HG03060 (cell line): Measurements from ENCODE around the gene FNDC1.

Source experiments
- ATAC-seq: cut with Tn5 transposase; IDR thresholded peaks from one replicate; pipeline ENCODE4 v1.9.1; 2021; ENCODE audit warnings: low read depth, moderate number of reproducible peaks; ENCODE audit not compliant: unreplicated experiment

Gene FNDC1

DNA sequence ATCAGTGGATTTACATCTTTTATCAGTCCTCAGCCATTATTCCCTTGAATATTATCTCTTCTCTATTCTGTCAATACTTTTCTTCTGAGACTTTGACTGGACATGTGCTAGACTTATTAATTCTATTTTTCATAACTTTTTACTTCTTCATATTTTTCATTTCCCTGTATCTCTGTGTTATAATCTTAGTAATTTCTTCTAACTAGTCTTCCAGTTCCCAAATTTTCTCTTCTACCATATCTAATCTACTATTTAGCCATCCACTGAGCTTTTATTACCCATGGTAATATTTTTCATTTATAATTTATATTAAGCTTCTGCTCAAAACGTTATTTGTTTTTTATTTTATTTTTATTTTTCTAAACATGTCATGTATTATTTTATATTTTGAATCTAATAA is 13.1 kb upstream of the FNDC1 start:
- ATAC-seq = no peak

DNA sequence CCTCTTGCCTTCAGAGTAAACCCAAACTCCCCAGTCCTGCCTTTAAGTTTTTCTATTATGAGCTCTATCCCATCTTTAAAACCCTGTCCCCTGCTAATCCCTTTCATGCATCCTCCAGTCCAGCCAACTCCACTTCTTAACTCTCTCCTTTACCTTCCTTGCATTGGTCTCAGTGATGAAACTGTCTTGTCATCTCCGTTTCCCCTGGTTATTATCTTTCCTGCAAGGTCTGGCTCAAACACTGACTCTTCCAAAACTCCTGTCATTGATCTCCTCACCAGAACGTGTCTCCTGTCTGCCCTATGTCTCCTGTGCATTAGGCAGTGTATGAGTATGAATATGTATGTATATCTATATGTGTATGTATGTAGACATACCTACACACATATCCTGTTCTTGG is 11.8 kb upstream of the FNDC1 start:
- ATAC-seq = no peak

DNA sequence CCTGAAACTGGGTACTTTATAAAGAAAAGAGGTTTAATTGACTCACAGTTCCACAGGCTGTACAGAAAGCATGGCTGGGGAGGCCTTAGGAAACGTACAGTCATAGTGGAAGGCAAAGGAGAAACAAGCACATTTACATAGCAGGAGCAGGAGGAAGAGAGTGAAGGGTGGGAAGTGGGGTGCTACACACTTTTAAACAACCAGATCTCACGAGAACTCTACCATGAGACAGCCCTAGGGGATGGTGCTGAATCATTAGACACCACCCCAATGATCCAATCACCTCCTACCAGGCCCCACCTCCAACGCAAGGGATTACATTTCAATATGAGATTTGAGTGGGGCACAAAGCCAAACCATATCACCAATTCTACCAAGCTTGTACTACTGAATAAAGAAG is 7.4 kb upstream of the FNDC1 start:
- ATAC-seq = no peak

DNA sequence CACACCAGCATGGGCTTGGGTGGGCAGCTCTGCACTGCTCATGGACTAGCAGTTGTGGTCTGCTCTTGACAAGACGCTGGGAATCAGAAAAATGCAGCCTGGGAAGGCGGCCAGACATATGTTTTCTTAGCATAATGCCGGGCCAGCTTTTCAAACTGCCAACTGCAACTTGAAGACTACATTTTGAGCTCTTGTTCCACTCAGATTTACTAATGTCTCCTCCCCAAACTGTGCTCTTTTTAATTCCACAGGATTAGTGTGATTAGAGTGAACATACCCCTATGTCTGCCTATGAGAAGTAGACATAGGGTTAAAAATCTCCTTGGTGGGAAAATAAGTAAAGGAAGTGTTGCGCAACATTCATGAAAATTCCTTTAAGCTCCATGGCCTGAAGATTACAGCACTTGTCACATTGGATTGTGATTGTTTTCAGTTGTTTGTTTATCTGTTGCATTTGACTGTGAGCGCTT is 5.3 kb upstream of the FNDC1 start:
- no peak for ATAC-seq

DNA sequence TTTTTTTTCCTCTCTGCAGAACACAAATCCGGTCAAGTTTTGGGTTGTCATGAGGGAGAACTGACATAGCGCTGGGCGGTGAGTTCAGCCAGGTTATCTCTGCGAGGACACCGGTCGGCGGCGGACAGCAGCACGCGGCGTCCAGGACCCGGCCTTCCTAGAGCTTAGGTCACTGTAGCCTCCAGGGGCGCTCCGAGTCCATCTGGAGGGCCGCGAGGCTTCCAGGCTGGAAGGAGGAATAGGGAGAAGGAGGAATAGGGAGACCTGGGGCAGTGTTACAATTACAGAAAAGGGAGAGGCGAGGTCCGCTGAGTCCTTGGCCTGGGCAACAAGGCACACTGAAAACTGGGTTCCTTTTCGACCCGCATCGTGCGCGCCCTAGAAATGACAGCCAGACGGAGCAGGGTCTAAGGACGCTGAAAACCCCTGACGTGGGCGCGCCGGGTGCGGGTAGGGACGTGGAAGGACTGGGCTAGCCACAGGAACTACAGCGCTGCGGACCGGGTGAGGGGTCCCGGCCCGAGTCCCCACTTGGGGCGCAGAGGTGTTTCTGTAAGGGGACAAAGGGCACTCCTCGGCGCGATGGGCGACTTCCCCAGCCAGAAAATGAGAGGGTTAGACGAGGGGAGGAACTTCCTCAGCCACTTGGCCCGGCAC is 536 bp upstream of the FNDC1 start:
- no peak for ATAC-seq

DNA sequence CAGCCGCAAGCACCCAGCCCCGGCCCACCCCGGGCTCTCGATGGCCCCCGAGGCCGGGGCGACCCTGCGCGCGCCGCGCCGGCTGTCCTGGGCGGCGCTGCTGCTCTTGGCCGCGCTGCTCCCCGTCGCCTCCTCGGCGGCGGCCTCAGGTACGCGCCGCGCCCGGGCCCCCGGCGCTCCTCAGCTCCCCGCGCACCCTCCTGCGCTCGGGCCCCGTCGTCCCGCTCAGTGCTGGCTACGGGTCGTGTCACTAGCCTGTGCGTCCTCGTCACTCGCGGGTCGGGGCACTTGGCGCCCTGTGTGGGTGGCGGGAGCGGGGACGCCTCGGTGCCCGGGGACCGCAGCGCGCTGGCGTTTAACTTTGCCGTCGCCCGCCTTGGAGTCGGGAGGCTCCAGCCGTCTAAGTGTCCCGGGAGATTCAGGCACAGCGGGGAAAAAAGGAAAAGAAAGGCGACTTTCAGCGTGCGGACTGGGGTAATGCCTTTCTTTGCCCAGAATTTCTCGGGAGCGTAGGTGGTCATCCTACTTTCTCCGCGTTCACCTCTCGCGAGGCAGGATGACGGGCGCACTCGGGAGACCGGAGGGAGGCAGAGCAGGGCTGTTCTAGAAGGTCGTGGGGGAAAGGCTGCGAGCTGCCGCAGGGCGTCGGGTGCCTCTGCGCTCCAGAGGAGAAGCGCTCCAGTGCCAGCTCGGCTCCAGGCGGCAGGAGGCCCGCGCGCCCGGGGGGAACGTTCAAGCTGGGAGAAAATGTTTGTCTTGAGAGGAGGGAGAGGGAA is 545 bp downstream of the FNDC1 start:
- ATAC-seq = no peak

DNA sequence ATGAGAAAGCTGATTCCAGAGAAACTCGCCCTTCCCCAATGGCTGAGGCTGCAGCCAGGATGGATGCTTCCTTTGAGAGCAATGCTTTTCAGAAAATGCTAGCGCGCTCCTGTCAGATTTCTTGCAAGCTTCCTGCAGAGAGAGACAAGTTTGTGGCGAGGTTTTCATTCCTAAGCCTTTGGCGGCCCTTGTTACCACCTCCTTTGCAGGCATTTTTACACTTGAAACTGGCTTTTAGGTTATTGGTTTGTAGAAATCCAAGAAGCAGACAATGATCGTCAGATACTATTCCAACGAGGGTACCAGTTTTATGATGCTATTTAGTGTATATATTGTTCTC is 1.1 kb downstream of the FNDC1 start:
- ATAC-seq = no peak

DNA sequence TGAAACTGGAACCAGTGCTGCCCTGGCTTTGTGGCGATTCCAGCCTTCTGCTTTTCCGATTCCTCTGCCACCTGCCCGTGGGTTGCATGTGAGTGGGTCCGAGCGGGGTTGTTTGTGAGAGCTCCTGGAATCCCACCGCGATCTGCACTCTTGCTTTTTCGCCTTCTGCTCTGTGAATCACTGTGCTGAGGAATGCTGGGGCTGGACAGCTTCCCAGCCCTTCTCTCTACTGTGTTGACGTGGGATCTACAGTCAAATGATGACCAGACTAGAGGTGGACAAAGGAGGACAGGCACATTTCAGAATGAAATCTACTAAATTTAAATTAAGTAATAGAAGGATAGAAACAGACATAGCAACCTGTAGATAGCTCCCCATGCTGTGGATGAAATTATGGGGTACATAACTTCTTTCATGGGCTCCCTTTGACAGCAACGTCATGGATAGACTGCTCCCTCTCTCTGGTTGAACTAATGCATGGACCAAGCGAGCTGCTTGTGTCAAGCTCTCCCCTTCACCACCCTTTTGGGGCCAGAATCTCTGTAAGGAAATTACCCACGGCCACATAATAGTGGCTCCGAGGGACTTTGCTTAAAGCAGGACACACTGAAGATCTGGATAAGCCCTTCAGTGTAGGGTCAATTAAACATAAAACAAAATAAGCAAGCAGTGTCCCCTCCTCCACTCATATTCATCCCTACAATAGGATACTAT is 2.0 kb downstream of the FNDC1 start:
- no peak for ATAC-seq

DNA sequence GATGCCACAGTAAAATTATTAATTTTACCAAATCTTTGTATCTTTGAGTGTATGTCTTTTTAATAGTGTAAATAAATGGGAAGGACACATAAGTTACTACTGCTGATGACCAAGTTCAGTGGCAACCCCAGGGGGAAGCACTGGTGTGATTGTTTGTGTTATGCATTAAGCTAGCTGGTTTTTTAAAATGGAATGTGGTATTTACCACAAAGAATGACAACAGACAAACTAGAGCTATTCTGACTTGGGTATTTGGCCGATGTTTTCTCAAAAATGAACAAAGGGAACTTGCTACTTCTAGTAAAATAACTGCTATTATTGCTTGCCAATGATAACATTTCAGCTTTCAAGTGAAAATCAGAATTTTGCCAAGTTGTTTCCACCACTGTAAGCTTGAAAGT is 2.9 kb downstream of the FNDC1 start:
- no peak for ATAC-seq

DNA sequence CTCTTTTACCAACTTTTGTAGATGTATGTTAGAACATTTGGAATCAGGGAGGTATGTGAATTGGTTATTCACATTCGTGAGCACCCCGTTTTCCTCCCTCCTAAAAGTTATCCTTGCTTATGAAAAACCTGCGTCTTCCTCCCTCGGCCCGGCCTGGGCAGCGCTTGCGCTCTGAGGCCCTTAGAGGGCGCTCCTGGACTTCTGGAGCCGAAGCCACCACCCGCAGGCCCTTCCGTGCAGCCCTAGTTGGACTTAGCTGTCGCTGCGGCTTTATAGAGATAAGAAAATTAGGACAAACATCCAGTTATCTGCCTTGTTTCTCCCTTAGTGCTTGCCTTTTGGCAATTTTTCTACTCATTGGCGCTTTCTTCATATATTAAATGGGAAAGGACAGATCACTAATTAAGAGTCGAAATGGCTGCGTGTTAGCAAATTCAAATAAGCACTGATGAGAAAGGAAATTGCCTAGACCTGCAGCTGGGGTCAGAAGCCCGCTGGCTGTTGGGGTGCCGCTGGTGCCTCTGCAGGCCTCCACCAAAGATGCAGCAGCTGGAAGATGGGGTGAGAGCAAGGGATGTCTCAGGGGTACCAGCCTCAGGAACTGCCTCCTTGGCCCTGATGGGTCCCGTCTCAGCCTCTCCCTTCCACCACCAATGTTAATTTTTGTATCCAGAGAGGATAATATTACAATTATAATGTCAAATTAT is 5.2 kb downstream of the FNDC1 start:
- no peak for ATAC-seq

DNA sequence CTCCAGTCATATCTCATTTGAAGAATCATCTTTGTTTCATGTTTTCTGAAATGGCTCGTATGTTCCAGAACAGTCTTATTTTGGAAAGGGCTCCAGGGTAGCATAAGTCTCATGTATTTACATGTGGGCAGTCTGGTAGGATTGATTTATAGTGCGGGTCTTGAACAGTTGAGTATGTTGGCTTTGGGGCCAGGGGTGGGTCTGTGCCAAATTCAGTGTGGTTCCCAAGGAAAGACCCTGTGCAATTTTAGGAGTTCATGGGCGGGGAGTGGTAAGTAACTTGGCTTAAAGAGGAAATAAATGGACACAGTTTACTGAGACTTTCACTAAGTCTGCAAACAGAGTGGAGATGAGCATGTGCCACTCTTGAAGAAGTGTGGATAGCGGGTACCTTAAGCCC is 7.7 kb downstream of the FNDC1 start:
- no peak for ATAC-seq

DNA sequence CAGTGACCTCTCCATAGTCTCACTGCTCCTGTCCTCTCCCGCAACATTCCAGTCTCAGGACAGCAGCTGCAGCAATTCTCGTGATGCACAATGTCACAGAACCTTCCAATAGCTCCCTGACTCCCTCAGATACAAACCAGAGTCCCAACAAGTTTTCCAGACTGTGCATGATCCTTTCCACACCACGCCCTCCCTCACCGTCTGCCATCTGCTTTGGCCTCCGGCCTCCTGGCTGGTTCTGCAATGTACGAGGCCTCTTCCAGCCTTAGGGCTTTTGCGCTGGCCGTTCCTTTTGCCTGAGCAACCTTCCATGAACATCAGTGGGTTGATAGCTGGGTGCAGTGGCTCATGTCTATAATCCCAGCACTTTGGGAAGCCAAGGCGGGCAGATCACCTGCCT is 9.6 kb downstream of the FNDC1 start:
- ATAC-seq = no peak

DNA sequence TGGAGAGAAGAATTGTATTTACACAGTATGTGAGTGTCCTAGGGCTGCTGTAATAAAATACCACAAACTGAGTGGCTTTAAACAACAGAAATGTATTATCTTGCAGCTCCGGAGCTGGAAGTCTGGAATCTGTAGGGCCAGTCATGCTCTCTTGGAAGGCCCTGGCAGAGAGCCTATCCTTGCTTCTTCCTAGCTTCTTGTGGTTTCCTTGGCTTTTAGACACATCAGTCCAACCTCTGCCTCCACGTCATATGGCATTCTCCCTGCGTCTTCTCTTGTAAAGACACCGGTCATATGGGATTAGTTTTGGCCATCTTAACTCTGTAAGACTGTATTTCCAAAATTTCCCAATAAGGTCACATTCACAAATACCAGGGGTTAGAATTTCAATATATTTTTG is 10.8 kb downstream of the FNDC1 start:
- ATAC-seq = no peak

DNA sequence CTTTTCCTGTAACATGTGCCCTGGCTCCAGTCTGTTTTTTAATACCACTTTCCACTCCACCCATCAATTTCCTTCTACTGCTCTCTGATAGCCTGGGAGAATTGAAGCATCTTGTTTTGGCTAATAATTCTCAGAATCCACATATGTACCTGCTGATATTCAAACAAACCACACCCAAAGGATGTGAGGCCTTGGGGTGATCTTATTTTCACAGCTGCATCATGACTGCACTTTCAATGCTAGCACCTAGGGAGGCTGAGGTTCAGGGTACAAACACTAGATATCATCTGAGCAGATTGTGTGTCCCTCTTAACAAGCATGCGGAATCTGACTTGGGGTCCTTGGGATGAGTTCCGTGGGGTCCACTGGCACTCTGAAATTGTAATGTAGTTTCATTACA is 12.7 kb downstream of the FNDC1 start:
- no peak for ATAC-seq

DNA sequence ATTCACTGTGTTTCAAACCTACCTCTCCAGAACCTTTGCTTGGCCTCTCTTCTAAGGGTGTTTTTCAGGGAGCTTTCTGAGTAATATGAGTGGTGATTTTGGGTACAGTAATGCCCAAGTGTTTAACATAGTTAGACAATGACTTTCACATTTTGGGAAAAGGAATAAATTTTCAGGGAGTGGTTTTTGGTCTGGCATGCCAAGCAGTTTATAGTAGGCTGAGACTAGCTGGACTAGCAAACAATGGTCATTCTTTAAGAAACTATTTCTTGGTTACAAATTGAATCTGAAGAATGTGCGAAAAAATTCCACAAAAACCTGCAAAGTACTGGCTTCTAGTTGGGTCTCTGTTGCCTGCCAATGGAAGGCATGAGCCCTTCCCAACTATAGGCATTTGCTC is 15.4 kb downstream of the FNDC1 start:
- ATAC-seq = no peak

DNA sequence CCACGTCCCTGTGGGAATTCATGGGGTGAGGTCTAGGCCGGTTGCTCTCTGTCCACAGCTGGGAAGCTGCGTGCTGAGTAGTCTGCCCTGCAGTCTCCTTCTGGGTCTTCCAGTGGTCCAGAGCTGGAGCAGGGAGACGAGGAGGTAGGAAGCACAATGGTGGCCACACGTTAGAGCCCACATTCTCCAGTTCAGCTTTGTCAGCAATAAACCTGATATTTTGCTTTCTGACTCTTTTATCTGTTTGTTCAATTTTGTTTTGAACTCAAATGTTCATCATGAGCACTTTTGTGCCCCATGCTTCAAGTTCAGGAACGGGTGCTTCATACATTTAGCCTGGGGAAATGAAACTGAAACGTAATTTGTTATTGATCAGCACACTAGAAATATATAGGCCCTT is 21.3 kb downstream of the FNDC1 start:
- no peak for ATAC-seq

DNA sequence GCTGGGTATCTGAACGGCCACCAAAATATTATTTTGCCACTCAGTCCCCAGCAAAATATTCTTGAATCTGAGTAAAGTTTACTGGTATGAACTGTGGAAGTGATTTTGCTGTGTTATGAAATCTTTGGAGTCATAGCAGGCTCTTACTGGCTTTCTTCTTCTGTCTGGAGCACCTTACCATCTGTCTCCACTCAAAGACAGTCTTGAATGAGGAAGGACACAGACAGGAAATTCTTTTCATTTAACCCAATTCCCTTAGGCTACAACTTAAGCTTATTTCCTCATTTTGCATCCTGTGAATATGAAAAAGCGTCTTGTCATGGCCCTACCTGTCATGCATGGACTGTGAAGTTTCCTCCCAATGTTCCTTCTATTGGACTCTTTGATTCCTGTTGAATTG is 24.7 kb downstream of the FNDC1 start:
- no peak for ATAC-seq

DNA sequence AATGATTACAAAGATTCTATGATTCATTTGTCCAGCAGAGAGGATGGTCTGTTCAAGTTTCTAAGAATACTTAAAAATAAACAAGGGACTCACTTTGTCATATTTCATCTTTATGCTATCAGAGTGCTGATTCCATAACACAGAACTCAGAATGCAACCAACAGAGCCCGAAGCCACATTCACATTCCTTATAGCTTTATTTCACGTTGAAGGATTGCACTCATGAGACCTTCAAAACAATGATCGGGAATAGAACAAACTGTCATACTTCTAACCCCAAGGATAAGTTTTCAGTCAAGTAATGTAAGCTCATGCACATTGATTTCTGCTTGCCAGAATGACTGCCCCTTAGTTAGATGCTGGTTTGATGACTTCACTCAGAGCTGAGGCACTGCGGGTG is 25.2 kb downstream of the FNDC1 start:
- ATAC-seq = no peak

DNA sequence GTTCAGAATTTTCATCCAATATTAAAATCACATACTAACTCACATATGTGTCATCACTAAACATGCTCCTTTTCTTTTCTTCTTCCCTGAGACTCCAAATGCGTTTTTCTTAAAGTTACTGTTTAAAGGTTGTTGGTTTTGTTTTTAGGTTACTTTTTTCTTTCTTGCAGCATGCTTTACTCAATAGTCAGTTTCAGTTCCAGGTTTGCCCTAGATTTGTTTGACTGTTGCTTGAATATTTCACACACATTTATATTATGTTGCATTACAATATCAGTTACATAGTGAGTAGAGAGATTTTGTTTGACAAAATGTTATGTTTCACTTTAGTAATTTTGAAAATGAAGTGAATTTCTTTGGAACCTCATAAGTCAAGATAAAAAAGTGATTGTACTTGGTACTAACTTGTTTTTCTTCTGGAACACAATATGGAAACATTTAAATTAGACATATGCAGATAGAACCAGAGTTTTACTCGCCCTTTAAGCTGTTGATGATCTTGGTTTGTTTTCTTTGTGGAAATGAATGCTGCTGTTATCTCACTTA is 27.3 kb downstream of the FNDC1 start:
- no peak for ATAC-seq

DNA sequence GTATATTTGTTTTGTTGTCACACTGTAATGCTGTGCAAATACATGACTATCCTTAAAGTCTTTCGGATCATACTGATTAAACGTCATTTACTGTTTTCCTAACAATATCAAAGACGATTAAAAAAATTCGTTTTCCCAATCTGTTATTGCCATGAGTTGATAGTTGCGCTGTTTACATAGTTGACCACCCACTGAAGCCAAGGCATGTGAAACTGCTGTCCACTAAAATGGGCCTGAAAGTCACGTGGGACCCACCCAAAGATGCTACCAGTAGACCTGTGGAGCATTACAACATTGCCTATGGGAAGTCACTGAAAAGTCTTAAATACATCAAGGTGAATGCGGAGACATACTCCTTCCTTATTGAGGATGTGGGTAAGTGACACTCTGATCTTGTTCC is 28.1 kb downstream of the FNDC1 start:
- ATAC-seq = no peak

DNA sequence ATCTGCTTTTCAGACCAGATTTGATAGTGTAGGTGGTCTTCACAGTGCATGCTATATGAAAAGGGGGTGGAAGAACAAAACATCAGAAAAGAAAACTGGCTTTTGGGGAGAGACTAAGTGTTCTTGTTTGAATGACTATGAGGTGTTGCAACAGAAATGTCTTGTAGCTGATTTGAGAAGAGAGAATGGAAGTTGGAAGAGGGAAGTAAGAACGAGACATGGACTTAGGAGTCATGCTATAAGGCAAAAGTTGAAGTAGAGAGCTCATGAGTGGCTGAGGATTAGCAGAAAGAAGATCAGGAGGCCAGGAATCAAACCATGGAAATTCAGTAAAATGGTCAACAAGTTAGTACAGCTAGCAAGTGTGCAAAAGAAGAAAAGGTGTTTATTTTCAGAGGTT is 32.1 kb downstream of the FNDC1 start:
- no peak for ATAC-seq
